Fibroblast of lung (primary cell): ENCODE data around the gene TMEM59.

Source experiments
- CTCF ChIP-seq, 2 donors: IDR thresholded peaks in 1 of 2; conservative IDR thresholded peaks in 1 of 2; 1 replicate in 1 of 2; 2 replicates in 1 of 2; pipeline ENCODE4 v1.5.1; 2011 to 2012; ENCODE audit warnings: low read length in 2 of 2, control low read depth in 1 of 2, inconsistent platforms in 1 of 2, low read depth in 1 of 2, mild to moderate bottlenecking in 1 of 2
- EZH2 ChIP-seq: IDR thresholded peaks from 2 replicates; pipeline ENCODE4 v1.5.1; 2012; ENCODE audit warnings: low read length, control low read depth, mild to moderate bottlenecking; ENCODE audit errors: missing control alignments

DNA sequence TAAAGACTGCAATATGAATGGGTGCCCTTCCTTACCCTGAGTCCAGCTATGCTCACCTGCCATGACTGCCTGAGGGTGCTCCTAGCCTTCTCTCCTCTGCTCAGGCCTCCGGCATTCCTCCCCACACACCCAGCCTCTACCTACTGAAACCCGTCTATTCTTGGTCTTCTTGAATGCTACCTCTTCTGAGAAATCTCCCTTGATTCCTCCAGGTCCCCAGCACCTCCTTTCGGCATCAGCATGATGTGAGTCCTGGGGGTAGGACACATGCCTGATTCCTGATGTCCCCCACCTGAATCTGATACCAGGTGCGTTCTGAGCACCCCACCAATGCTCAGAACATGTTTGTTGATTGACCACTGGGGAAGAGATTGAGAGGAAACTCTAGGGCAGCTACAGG lies 43.6 kb downstream of the TMEM59 start:
- no peak for TF ChIP-seq CTCF (conservative IDR thresholded peaks at IDR 0.05 in 1 of 2, IDR thresholded peaks at IDR 0.05 in 1 of 2; ENCODE audit: low read depth in 1 of 2, low read length in 2 of 2)
- no peak for TF ChIP-seq EZH2
